ENCODE measurements around the gene ARHGAP4.

DNA sequence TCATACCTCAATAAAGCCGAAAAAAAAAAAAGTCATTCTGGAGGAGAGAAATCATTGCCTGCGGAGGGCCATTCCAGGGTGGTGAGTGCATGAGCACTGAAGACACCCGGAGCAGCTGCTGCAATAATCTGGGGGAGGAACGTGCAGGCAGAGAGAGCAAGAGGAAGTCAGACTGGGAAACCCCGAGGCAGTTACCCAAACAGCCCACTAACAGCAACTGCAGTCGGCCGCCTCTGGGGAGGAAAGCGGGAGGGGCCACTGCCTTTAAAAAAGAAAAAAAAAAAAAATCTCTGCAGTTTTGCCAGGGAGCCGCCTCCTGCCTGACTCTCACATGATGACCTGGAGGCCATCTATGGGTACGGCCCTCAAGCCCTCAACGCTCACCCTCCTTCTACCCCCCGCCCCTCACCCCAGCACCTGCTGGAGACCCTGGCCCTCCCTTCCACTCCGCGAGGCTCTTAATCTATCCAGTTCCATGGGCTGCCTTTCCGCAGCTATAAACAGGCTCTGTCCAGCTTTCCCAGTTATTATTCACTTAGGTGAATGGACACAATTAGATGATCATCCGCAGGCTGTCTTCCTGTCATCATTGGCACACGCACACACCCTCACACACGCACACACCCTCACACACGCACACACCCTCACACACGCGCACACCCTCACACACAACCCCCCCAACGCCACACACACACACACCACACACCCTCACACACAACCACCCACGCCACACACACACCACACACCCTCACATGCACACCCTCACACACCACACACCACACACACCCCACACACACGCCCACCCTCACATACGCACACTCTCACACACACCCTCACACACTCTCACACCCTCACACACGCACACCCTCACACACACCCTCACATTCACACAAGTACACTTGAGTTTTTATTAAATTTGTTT lies 25.0 kb downstream of the ARHGAP4 start:
- TF ChIP-seq CTCF (IDR thresholded peaks at IDR 0.05) (no peak), POLR2A (IDR thresholded peaks at IDR 0.05) (no peak), EP300 (IDR thresholded peaks at IDR 0.05) (no peak)

Data from tibial nerve (tissue), 4 donors.